ENCODE data around the gene TRIM25. TPM values are rescaled to one million over a fixed set of nuclear protein-coding genes. Genes with fewer than 3 reads are reported as not detected.

TRIM25 gene
- total and polyA plus RNA-seq, 2 donors, result 14.9 to 18.2 TPM

- Histone ChIP-seq H3K27ac (ENCODE audit: low read depth in 1 of 2, low read length in 1 of 2) (no peak overlapping the region), H3K4me1 (ENCODE audit: control insufficient read depth in 2 of 2, insufficient read depth in 2 of 2, low read length in 2 of 2) (no peaks in the 10 kb centered on the region), H3K4me3 (ENCODE audit: low read length in 2 of 2) (no peak overlapping the region), H3K9me3 (ENCODE audit: control insufficient read depth in 2 of 2, insufficient read depth in 1 of 2, low read length in 1 of 2) (peaks cover 6 to 11% of the 10 kb centered on the region in 2 donors), H3K36me3 (ENCODE audit: control insufficient read depth in 2 of 2, insufficient read depth in 2 of 2, low read length in 1 of 2) (peaks cover 13 to 20% of the 10 kb centered on the region in 2 donors), H3K27me3 (ENCODE audit: control insufficient read depth in 2 of 2, insufficient read depth in 1 of 2, low read length in 1 of 2) (no peaks in the 10 kb centered on the region)
- no peak for DNase-seq (ENCODE audit: low read depth in 6 of 9, low spot score in 9 of 9)
- WGBS, result 92% methylated on average over 1 of the region's 1 CpG
These were observed 30.2 kb downstream of the TRIM25 start for GRCh38 chr17:56883616-56884015.

- H3K27ac ChIP-seq (ENCODE audit: low read depth in 1 of 2, low read length in 1 of 2), result no peak overlapping the region
- H3K4me3 ChIP-seq (ENCODE audit: low read length in 2 of 2), result no peak overlapping the region
- no peak for DNase-seq (ENCODE audit: low read depth in 6 of 9, low spot score in 9 of 9)
- no peaks in the 10 kb centered on the region for H3K4me1 ChIP-seq (ENCODE audit: control insufficient read depth in 2 of 2, insufficient read depth in 2 of 2, low read length in 2 of 2)
- no peaks in the 10 kb centered on the region for H3K27me3 ChIP-seq (ENCODE audit: control insufficient read depth in 2 of 2, insufficient read depth in 1 of 2, low read length in 1 of 2)
- WGBS, result 97% methylated on average over 3 of the region's 3 CpGs
- no peaks in the 10 kb centered on the region for H3K9me3 ChIP-seq (ENCODE audit: control insufficient read depth in 2 of 2, insufficient read depth in 1 of 2, low read length in 1 of 2)
- H3K36me3 ChIP-seq (ENCODE audit: control insufficient read depth in 2 of 2, insufficient read depth in 2 of 2, low read length in 1 of 2), result peaks cover 0 to 4% of the 10 kb centered on the region in 2 donors
These were observed 32.1 kb downstream of the TRIM25 start for GRCh38 chr17:56881685-56882295.

GRCh38 chr17:56880571-56880970, 33.3 kb downstream of the TRIM25 start:
- no peaks in the 10 kb centered on the region for H3K27me3 ChIP-seq (ENCODE audit: control insufficient read depth in 2 of 2, insufficient read depth in 1 of 2, low read length in 1 of 2)
- DNase-seq (ENCODE audit: low read depth in 6 of 9, low spot score in 9 of 9), result no peak
- WGBS, result 95% methylated on average over 8 of the region's 8 CpGs

GRCh38 chr17:56880133-56880532, 33.7 kb downstream of the TRIM25 start:
- no peak for DNase-seq (ENCODE audit: low read depth in 6 of 9, low spot score in 9 of 9)
- Histone ChIP-seq H3K9me3 (ENCODE audit: control insufficient read depth in 2 of 2, insufficient read depth in 1 of 2, low read length in 1 of 2) (no peaks in the 10 kb centered on the region), H3K27ac (ENCODE audit: low read depth in 1 of 2, low read length in 1 of 2) (no peak overlapping the region), H3K36me3 (ENCODE audit: control insufficient read depth in 2 of 2, insufficient read depth in 2 of 2, low read length in 1 of 2) (peaks cover 0 to 4% of the 10 kb centered on the region in 2 donors), H3K4me3 (ENCODE audit: low read length in 2 of 2) (no peak overlapping the region), H3K4me1 (ENCODE audit: control insufficient read depth in 2 of 2, insufficient read depth in 2 of 2, low read length in 2 of 2) (no peaks in the 10 kb centered on the region), H3K27me3 (ENCODE audit: control insufficient read depth in 2 of 2, insufficient read depth in 1 of 2, low read length in 1 of 2) (no peaks in the 10 kb centered on the region)
- WGBS, result 81% methylated on average over 3 of the region's 3 CpGs

More at GRCh38 chr17:56880571-56880970, 33.3 kb downstream of the TRIM25 start:
- Histone ChIP-seq H3K4me1 (ENCODE audit: control insufficient read depth in 2 of 2, insufficient read depth in 2 of 2, low read length in 2 of 2) (no peaks in the 10 kb centered on the region), H3K4me3 (ENCODE audit: low read length in 2 of 2) (no peak overlapping the region), H3K36me3 (ENCODE audit: control insufficient read depth in 2 of 2, insufficient read depth in 2 of 2, low read length in 1 of 2) (peaks cover 0 to 4% of the 10 kb centered on the region in 2 donors), H3K9me3 (ENCODE audit: control insufficient read depth in 2 of 2, insufficient read depth in 1 of 2, low read length in 1 of 2) (no peaks in the 10 kb centered on the region), H3K27ac (ENCODE audit: low read depth in 1 of 2, low read length in 1 of 2) (no peak overlapping the region)

GRCh38 chr17:56879280-56879679, 34.6 kb downstream of the TRIM25 start:
- H3K4me3 ChIP-seq (ENCODE audit: low read length in 2 of 2), result no peak overlapping the region
- no peaks in the 10 kb centered on the region for H3K9me3 ChIP-seq (ENCODE audit: control insufficient read depth in 2 of 2, insufficient read depth in 1 of 2, low read length in 1 of 2)
- no peaks in the 10 kb centered on the region for H3K27me3 ChIP-seq (ENCODE audit: control insufficient read depth in 2 of 2, insufficient read depth in 1 of 2, low read length in 1 of 2)
- DNase-seq (ENCODE audit: low read depth in 6 of 9, low spot score in 9 of 9), result no peak
- H3K36me3 ChIP-seq (ENCODE audit: control insufficient read depth in 2 of 2, insufficient read depth in 2 of 2, low read length in 1 of 2), result no peaks in the 10 kb centered on the region
- WGBS, result 97% methylated on average over 7 of the region's 7 CpGs
- H3K27ac ChIP-seq (ENCODE audit: low read depth in 1 of 2, low read length in 1 of 2), result no peak overlapping the region
- no peaks in the 10 kb centered on the region for H3K4me1 ChIP-seq (ENCODE audit: control insufficient read depth in 2 of 2, insufficient read depth in 2 of 2, low read length in 2 of 2)

- Histone ChIP-seq H3K4me1 (ENCODE audit: control insufficient read depth in 2 of 2, insufficient read depth in 2 of 2, low read length in 2 of 2) (no peaks in the 10 kb centered on the region), H3K9me3 (ENCODE audit: control insufficient read depth in 2 of 2, insufficient read depth in 1 of 2, low read length in 1 of 2) (no peaks in the 10 kb centered on the region), H3K36me3 (ENCODE audit: control insufficient read depth in 2 of 2, insufficient read depth in 2 of 2, low read length in 1 of 2) (no peaks in the 10 kb centered on the region), H3K27ac (ENCODE audit: low read depth in 1 of 2, low read length in 1 of 2) (no peak overlapping the region), H3K4me3 (ENCODE audit: low read length in 2 of 2) (no peak overlapping the region), H3K27me3 (ENCODE audit: control insufficient read depth in 2 of 2, insufficient read depth in 1 of 2, low read length in 1 of 2) (no peaks in the 10 kb centered on the region)
- no peak for DNase-seq (ENCODE audit: low read depth in 6 of 9, low spot score in 9 of 9)
- 91% methylated on average over 7 of the region's 7 CpGs for WGBS
These were observed 37.1 kb downstream of the TRIM25 start for GRCh38 chr17:56876766-56877179.

- H3K9me3 ChIP-seq (ENCODE audit: control insufficient read depth in 2 of 2, insufficient read depth in 1 of 2, low read length in 1 of 2), result no peaks in the 10 kb centered on the region
- WGBS, result 95% methylated on average over 4 of the region's 4 CpGs
- H3K4me1 ChIP-seq (ENCODE audit: control insufficient read depth in 2 of 2, insufficient read depth in 2 of 2, low read length in 2 of 2), result no peaks in the 10 kb centered on the region
- H3K27me3 ChIP-seq (ENCODE audit: control insufficient read depth in 2 of 2, insufficient read depth in 1 of 2, low read length in 1 of 2), result no peaks in the 10 kb centered on the region
- no peak overlapping the region for H3K4me3 ChIP-seq (ENCODE audit: low read length in 2 of 2)
- H3K27ac ChIP-seq (ENCODE audit: low read depth in 1 of 2, low read length in 1 of 2), result no peak overlapping the region
- DNase-seq (ENCODE audit: low read depth in 6 of 9, low spot score in 9 of 9), result no peak
- peaks cover 7 to 8% of the 10 kb centered on the region in 2 donors for H3K36me3 ChIP-seq (ENCODE audit: control insufficient read depth in 2 of 2, insufficient read depth in 2 of 2, low read length in 1 of 2)
These were observed 43.7 kb downstream of the TRIM25 start for GRCh38 chr17:56870081-56870651.

GRCh38 chr17:56868716-56869115, 45.1 kb downstream of the TRIM25 start:
- WGBS, result 96% methylated on average over 3 of the region's 3 CpGs
- no peak for DNase-seq (ENCODE audit: low read depth in 6 of 9, low spot score in 9 of 9)

GRCh38 chr17:56867948-56868376, 45.9 kb downstream of the TRIM25 start:
- no peaks in the 10 kb centered on the region for H3K4me1 ChIP-seq (ENCODE audit: control insufficient read depth in 2 of 2, insufficient read depth in 2 of 2, low read length in 2 of 2)
- peaks cover 10 to 20% of the 10 kb centered on the region in 2 donors for H3K36me3 ChIP-seq (ENCODE audit: control insufficient read depth in 2 of 2, insufficient read depth in 2 of 2, low read length in 1 of 2)
- no peak overlapping the region for H3K4me3 ChIP-seq (ENCODE audit: low read length in 2 of 2)
- H3K27ac ChIP-seq (ENCODE audit: low read depth in 1 of 2, low read length in 1 of 2), result no peak overlapping the region
- no peaks in the 10 kb centered on the region for H3K9me3 ChIP-seq (ENCODE audit: control insufficient read depth in 2 of 2, insufficient read depth in 1 of 2, low read length in 1 of 2)
- no peak for DNase-seq (ENCODE audit: low read depth in 6 of 9, low spot score in 9 of 9)
- 82% methylated on average over 2 of the region's 2 CpGs for WGBS
- H3K27me3 ChIP-seq (ENCODE audit: control insufficient read depth in 2 of 2, insufficient read depth in 1 of 2, low read length in 1 of 2), result no peaks in the 10 kb centered on the region

More at GRCh38 chr17:56868716-56869115, 45.1 kb downstream of the TRIM25 start:
- Histone ChIP-seq H3K4me1 (ENCODE audit: control insufficient read depth in 2 of 2, insufficient read depth in 2 of 2, low read length in 2 of 2) (no peaks in the 10 kb centered on the region), H3K36me3 (ENCODE audit: control insufficient read depth in 2 of 2, insufficient read depth in 2 of 2, low read length in 1 of 2) (peaks cover 10 to 14% of the 10 kb centered on the region in 2 donors), H3K9me3 (ENCODE audit: control insufficient read depth in 2 of 2, insufficient read depth in 1 of 2, low read length in 1 of 2) (no peaks in the 10 kb centered on the region), H3K27ac (ENCODE audit: low read depth in 1 of 2, low read length in 1 of 2) (no peak overlapping the region), H3K27me3 (ENCODE audit: control insufficient read depth in 2 of 2, insufficient read depth in 1 of 2, low read length in 1 of 2) (no peaks in the 10 kb centered on the region), H3K4me3 (ENCODE audit: low read length in 2 of 2) (no peak overlapping the region)
